Measurements from ENCODE around the gene CDC42EP3.

- TF ChIP-seq, protein P1, sequence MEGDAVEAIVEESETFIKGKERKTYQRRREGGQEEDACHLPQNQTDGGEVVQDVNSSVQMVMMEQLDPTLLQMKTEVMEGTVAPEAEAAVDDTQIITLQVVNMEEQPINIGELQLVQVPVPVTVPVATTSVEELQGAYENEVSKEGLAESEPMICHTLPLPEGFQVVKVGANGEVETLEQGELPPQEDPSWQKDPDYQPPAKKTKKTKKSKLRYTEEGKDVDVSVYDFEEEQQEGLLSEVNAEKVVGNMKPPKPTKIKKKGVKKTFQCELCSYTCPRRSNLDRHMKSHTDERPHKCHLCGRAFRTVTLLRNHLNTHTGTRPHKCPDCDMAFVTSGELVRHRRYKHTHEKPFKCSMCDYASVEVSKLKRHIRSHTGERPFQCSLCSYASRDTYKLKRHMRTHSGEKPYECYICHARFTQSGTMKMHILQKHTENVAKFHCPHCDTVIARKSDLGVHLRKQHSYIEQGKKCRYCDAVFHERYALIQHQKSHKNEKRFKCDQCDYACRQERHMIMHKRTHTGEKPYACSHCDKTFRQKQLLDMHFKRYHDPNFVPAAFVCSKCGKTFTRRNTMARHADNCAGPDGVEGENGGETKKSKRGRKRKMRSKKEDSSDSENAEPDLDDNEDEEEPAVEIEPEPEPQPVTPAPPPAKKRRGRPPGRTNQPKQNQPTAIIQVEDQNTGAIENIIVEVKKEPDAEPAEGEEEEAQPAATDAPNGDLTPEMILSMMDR (IDR thresholded peaks at IDR 0.05; ENCODE audit: low read length) = no peak
- TF ChIP-seq EZH2 (optimal IDR thresholded peaks at IDR 0.05; ENCODE audit: low read depth, low read length) (no peak), EZH2phosphoT487 (IDR thresholded peaks at IDR 0.05; ENCODE audit: low read length) (no peak)
Measured at GRCh38 chr2:37633845-37634244, 37.6 kb downstream of the CDC42EP3 start.

Measured in MM.1S (cell line).